HepG2 (cell line): ENCODE data around the gene GAL3ST2. TPM values are rescaled to one million over a fixed set of nuclear protein-coding genes. Genes with fewer than 3 reads are reported as not detected.

Experiments
- EP300 ChIP-seq, 3 experiments: sonication (generic) in 1 of 3; formaldehyde crosslinking in 1 of 3; IDR thresholded peaks; 2 replicates each; pipeline versions ENCODE4 v1.5.1 to v1.6.1; 2011 to 2020; ENCODE audit warnings: low read depth in 2 of 3, low read length in 2 of 3, borderline replicate concordance in 1 of 3, improper control_type of control experiment in 1 of 3, mild to moderate bottlenecking in 1 of 3, missing genetic modification reagents in 1 of 3, moderate library complexity in 1 of 3
- GMEB2 ChIP-seq: IDR thresholded peaks from 2 replicates; pipeline ENCODE4 v1.6.1; 2016; ENCODE audit warnings: missing biosample characterization, missing genetic modification reagents, low read depth
- LCORL ChIP-seq, 2 experiments: fragments of 450-650 bp in 1 of 2; sonication (generic) in 1 of 2; formaldehyde crosslinking in 1 of 2; IDR thresholded peaks; 2 replicates each; pipeline versions ENCODE4 v1.5.0 to v1.6.1; 2017 to 2020; ENCODE audit warnings: antibody characterized with exemption in 1 of 2, missing genetic modification reagents in 1 of 2
- POLR2A ChIP-seq, 2 experiments: IDR thresholded peaks; 2 replicates each; pipeline ENCODE4 v1.6.1; 2011; ENCODE audit warnings: low read depth in 2 of 2, low read length in 2 of 2, mild to moderate bottlenecking in 1 of 2, moderate library complexity in 1 of 2; ENCODE audit not compliant: insufficient read depth in 1 of 2
- PRMT3 ChIP-seq: sonication (generic); formaldehyde crosslinking; IDR thresholded peaks from 2 replicates; pipeline ENCODE4 v1.8.1; 2022; ENCODE audit warnings: low read depth, mild to moderate bottlenecking, moderate library complexity, missing genetic modification reagents, borderline replicate concordance
- SKI ChIP-seq: fragments of 450-650 bp; IDR thresholded peaks from one replicate; pipeline ENCODE4 v1.6.1; 2018; ENCODE audit warnings: mild to moderate bottlenecking; ENCODE audit not compliant: partially characterized antibody
- ZBED4 ChIP-seq: sonication (generic); formaldehyde crosslinking; IDR thresholded peaks from 2 replicates; pipeline ENCODE4 v1.4.0; 2020; ENCODE audit warnings: missing genetic modification reagents, borderline replicate concordance
- ZBTB33 ChIP-seq: sonication (generic); formaldehyde crosslinking; IDR thresholded peaks from 2 replicates; pipeline ENCODE4 v1.4.0; 2020; ENCODE audit warnings: missing genetic modification reagents
- ZBTB43 ChIP-seq: sonication (generic); formaldehyde crosslinking; conservative IDR thresholded peaks from 2 replicates; pipeline ENCODE4 v1.4.0; 2020; ENCODE audit warnings: missing genetic modification reagents
- ZFP82 ChIP-seq: sonication (generic); formaldehyde crosslinking; IDR thresholded peaks from 2 replicates; pipeline ENCODE4 v1.5.1; 2020; ENCODE audit warnings: mild to moderate bottlenecking, missing genetic modification reagents, borderline replicate concordance
- ZNF3 ChIP-seq: IDR thresholded peaks from 2 replicates; pipeline ENCODE4 v1.7.0; 2017; ENCODE audit warnings: inconsistent platforms
- polyA plus RNA-seq, 8 experiments: library from polyadenylated mRNA; depleted of rRNA in 3 of 8; stranded (reverse) in 7 of 8; unstranded in 1 of 8; fragments of >200 nt; fragmentation: Illumina TruSeq in 4 of 8; extraction: Trizol in 4 of 8; gene quantifications; 2 replicates each; pipeline versions ENCODE4 v1.2.1 to v1.2.3, GENCODE V29; 2011 to 2016; ENCODE audit warnings: low read depth in 4 of 8, missing spikeins in 1 of 8, mixed read lengths in 1 of 8; ENCODE audit not compliant: insufficient read depth in 1 of 8
- total RNA-seq, 5 experiments: library from RNA; depleted of rRNA; stranded (reverse); fragments of >200 nt; fragmentation: Illumina TruSeq; extraction: Trizol; gene quantifications; 2 replicates each; pipeline ENCODE4 v1.2.3, GENCODE V29; 2016; ENCODE audit warnings: low read depth in 1 of 5
- TF ChIP-seq, protein P1 (sequence below): sonication (generic); formaldehyde crosslinking; IDR thresholded peaks from 2 replicates; pipeline ENCODE4 v1.8.0; 2022; ENCODE audit warnings: mild to moderate bottlenecking, missing genetic modification reagents, moderate library complexity
- TF ChIP-seq, protein P2 (sequence below): sonication (generic); formaldehyde crosslinking; IDR thresholded peaks from 2 replicates; pipeline ENCODE4 v1.8.1; 2023; ENCODE audit warnings: missing genetic modification reagents, mild to moderate bottlenecking, borderline replicate concordance
- TF ChIP-seq, protein P3 (sequence below), 2 experiments: IDR thresholded peaks; 2 replicates each; pipeline ENCODE4 v1.6.1; 2011 to 2012; ENCODE audit warnings: low read length in 2 of 2, borderline replicate concordance in 1 of 2, low read depth in 1 of 2, mild to moderate bottlenecking in 1 of 2, moderate library complexity in 1 of 2

The GAL3ST2 gene
- total and polyA plus RNA-seq, 2 of the 13 experiments (the other 11 are each of a cell fraction or from before 2014, with no cell fraction given), result 0.17 to 0.20 TPM

DNA sequence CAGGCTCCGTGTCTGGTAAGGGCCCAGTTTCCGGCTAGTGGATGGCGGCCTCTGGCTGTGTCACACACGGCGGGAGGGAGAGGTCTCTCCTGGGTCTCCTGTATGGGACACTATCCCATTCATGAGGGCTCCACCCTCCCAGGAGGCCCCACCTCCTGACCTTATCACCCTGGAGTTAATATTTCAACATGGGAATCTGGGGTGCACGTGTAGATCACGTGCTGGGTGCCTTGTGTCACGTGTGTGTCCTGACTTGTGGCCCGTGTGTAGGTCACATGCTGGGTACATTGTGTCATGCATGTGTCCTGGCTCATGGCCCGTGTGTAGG lies 42.3 kb downstream of the GAL3ST2 start (continued):
- TF ChIP-seq ZBTB43 (peak; percentile 76; the same call in 1 of the 2 replicates), SKI (peak; percentile 95), ZBTB33 (CRISPR knock-in tag) (peak; percentile 81), GMEB2 (CRISPR knock-in tag) (no peak), ZFP82 (no peak), POLR2A (IDR thresholded peaks at IDR 0.05; ENCODE audit: insufficient read depth in 1 of 2, low read depth in 2 of 2, low read length in 2 of 2) (peak in 1 of 2 experiments; percentile 61; a peak in 2 of 4 replicates), LCORL (IDR thresholded peaks at IDR 0.05) (no peak), LCORL (CRISPR knock-in tag; IDR thresholded peaks at IDR 0.05) (peak; percentile 63; the same call in 1 of the 2 replicates), EP300 (IDR thresholded peaks at IDR 0.05; ENCODE audit: low read depth in 2 of 2, low read length in 2 of 2) (peak; percentile 31 to 91; a peak in 2 of 4 replicates), EP300 (CRISPR knock-in tag; IDR thresholded peaks at IDR 0.05; ENCODE audit: borderline replicate concordance) (peak; percentile 95), PRMT3 (CRISPR knock-in tag) (peak; percentile 94; the same call in 1 of the 2 replicates), ZBED4 (peak; percentile 66; the same call in 1 of the 2 replicates), ZNF3 (CRISPR knock-in tag) (peak; percentile 42; the same call in 1 of the 2 replicates)
- TF ChIP-seq, protein P1, sequence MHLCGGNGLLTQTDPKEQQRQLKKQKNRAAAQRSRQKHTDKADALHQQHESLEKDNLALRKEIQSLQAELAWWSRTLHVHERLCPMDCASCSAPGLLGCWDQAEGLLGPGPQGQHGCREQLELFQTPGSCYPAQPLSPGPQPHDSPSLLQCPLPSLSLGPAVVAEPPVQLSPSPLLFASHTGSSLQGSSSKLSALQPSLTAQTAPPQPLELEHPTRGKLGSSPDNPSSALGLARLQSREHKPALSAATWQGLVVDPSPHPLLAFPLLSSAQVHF (CRISPR knock-in tag), result no peak
- TF ChIP-seq, protein P2, sequence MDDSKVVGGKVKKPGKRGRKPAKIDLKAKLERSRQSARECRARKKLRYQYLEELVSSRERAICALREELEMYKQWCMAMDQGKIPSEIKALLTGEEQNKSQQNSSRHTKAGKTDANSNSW (CRISPR knock-in tag), result peak; percentile 73; the same call in 1 of the 2 replicates
- TF ChIP-seq, protein P3, sequence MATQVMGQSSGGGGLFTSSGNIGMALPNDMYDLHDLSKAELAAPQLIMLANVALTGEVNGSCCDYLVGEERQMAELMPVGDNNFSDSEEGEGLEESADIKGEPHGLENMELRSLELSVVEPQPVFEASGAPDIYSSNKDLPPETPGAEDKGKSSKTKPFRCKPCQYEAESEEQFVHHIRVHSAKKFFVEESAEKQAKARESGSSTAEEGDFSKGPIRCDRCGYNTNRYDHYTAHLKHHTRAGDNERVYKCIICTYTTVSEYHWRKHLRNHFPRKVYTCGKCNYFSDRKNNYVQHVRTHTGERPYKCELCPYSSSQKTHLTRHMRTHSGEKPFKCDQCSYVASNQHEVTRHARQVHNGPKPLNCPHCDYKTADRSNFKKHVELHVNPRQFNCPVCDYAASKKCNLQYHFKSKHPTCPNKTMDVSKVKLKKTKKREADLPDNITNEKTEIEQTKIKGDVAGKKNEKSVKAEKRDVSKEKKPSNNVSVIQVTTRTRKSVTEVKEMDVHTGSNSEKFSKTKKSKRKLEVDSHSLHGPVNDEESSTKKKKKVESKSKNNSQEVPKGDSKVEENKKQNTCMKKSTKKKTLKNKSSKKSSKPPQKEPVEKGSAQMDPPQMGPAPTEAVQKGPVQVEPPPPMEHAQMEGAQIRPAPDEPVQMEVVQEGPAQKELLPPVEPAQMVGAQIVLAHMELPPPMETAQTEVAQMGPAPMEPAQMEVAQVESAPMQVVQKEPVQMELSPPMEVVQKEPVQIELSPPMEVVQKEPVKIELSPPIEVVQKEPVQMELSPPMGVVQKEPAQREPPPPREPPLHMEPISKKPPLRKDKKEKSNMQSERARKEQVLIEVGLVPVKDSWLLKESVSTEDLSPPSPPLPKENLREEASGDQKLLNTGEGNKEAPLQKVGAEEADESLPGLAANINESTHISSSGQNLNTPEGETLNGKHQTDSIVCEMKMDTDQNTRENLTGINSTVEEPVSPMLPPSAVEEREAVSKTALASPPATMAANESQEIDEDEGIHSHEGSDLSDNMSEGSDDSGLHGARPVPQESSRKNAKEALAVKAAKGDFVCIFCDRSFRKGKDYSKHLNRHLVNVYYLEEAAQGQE (IDR thresholded peaks at IDR 0.05; ENCODE audit: borderline replicate concordance in 1 of 2, low read depth in 1 of 2, low read length in 2 of 2), result no peak
